Endodermal cell (in vitro differentiated cells): ENCODE measurements around the gene TACC3. TPM values are rescaled to one million over a fixed set of nuclear protein-coding genes. Genes with fewer than 3 reads are reported as not detected.

Experiments
- DNase-seq: peaks from one replicate; pipeline ENCODE4 v3.0.0-alpha.2; 2017
- H3K27ac ChIP-seq: 2 replicates; pipeline ENCODE4 v1.5.1; 2013; ENCODE audit warnings: mild to moderate bottlenecking, low read depth, low read length, moderate library complexity
- H3K27me3 ChIP-seq: 2 replicates; pipeline ENCODE4 v1.6.1; 2013; ENCODE audit warnings: mild to moderate bottlenecking, low read length, moderate library complexity; ENCODE audit not compliant: insufficient read depth, control insufficient read depth, poor library complexity, severe bottlenecking
- H3K36me3 ChIP-seq: 2 replicates; pipeline ENCODE4 v1.7.0; 2013; ENCODE audit warnings: mild to moderate bottlenecking, low read length, moderate library complexity; ENCODE audit not compliant: control insufficient read depth, insufficient read depth
- H3K4me1 ChIP-seq: one replicate; pipeline ENCODE4 v1.7.0; 2013; ENCODE audit warnings: low read length; ENCODE audit not compliant: control insufficient read depth, insufficient read depth
- H3K4me3 ChIP-seq: 2 replicates; pipeline ENCODE4 v1.5.1; 2013; ENCODE audit warnings: mild to moderate bottlenecking, low read length, moderate library complexity
- H3K9ac ChIP-seq: 2 replicates; pipeline ENCODE4 v1.6.1; 2013; ENCODE audit warnings: mild to moderate bottlenecking, low read length, moderate library complexity; ENCODE audit not compliant: poor library complexity, severe bottlenecking; ENCODE audit errors: extremely low read depth
- H3K9me3 ChIP-seq: 2 replicates; pipeline ENCODE4 v1.6.1; 2013; ENCODE audit warnings: mild to moderate bottlenecking, low read length, moderate library complexity; ENCODE audit not compliant: control insufficient read depth
- H3K27ac Mint-ChIP-seq: 2 replicates; pipeline ENCODE4 v1.8.0; 2020; ENCODE audit warnings: mixed read lengths
- H3K27me3 Mint-ChIP-seq: 2 replicates; pipeline ENCODE4 v1.8.0; 2021; ENCODE audit warnings: mild to moderate bottlenecking, mixed read lengths; ENCODE audit not compliant: insufficient read depth
- H3K36me3 Mint-ChIP-seq: 2 replicates; pipeline ENCODE4 v1.8.0; 2020; ENCODE audit warnings: low read depth, mixed read lengths
- H3K4me1 Mint-ChIP-seq: 2 replicates; pipeline ENCODE4 v1.8.0; 2020; ENCODE audit warnings: mixed read lengths
- H3K4me3 Mint-ChIP-seq: 2 replicates; pipeline ENCODE4 v1.8.0; 2020; ENCODE audit warnings: mild to moderate bottlenecking, moderate library complexity, mixed read lengths
- H3K9me3 Mint-ChIP-seq: 2 replicates; pipeline ENCODE4 v1.8.0; 2020; ENCODE audit warnings: mild to moderate bottlenecking, mixed read lengths
- WGBS, 2 experiments: methylation state at CpG; one replicate each; pipeline versions ENCODE4 v1.1.5 to v1.1.7; 2013; ENCODE audit warnings: missing lambda C conversion rate in 2 of 2, mixed read lengths in 1 of 2; ENCODE audit not compliant: insufficient coverage in 1 of 2, insufficient read length in 1 of 2; 5-methylcytosine and 5-hydroxymethylcytosine counted together
- total RNA-seq, 2 donors: library from RNA; stranded (reverse); fragmentation: NEBNext Ultra II Directional in 1 of 2; extraction: Animal tissue kit (Norgen Biotek cat#: 25700) in 1 of 2; gene quantifications; 2 replicates in 1 of 2; 3 replicates in 1 of 2; pipeline ENCODE4 v1.2.1, GENCODE V29; 2021
- TF ChIP-seq, protein P1 (sequence below): fragments of 200-600 bp; sonication (generic); conservative IDR thresholded peaks from 2 replicates; pipeline ENCODE4 v1.5.0; 2021; ENCODE audit warnings: antibody characterized with exemption, mild to moderate bottlenecking

The TACC3 gene
- total RNA-seq, 2 donors from 2014 or later = 113 to 182 TPM

- Histone ChIP-seq H3K9ac (peak within 1 kb of the TSS; percentile 89), H3K4me1 (no peaks in the 10 kb centered on the region), H3K9me3 (no peaks in the 10 kb centered on the region), H3K27me3 (no peaks in the 10 kb centered on the region), H3K4me3 (peak within 1 kb of the TSS; percentile 96), H3K27ac (peak within 1 kb of the TSS; percentile 97), H3K36me3 (peaks cover 9% of the 10 kb centered on the region)
- 0% methylated on average over 29 to 98 of the region's 98 CpGs for WGBS, 2 experiments
- Mint-ChIP-seq H3K27ac (peak within 1 kb of the TSS; percentile 96), H3K27me3 (no peaks in the 10 kb centered on the region), H3K9me3 (no peaks in the 10 kb centered on the region), H3K4me3 (peak within 1 kb of the TSS; percentile 86), H3K36me3 (peaks cover 27% of the 10 kb centered on the region), H3K4me1 (peaks cover 17% of the 10 kb centered on the region)
- peak; percentile 97 for DNase-seq
- TF ChIP-seq, protein P1, sequence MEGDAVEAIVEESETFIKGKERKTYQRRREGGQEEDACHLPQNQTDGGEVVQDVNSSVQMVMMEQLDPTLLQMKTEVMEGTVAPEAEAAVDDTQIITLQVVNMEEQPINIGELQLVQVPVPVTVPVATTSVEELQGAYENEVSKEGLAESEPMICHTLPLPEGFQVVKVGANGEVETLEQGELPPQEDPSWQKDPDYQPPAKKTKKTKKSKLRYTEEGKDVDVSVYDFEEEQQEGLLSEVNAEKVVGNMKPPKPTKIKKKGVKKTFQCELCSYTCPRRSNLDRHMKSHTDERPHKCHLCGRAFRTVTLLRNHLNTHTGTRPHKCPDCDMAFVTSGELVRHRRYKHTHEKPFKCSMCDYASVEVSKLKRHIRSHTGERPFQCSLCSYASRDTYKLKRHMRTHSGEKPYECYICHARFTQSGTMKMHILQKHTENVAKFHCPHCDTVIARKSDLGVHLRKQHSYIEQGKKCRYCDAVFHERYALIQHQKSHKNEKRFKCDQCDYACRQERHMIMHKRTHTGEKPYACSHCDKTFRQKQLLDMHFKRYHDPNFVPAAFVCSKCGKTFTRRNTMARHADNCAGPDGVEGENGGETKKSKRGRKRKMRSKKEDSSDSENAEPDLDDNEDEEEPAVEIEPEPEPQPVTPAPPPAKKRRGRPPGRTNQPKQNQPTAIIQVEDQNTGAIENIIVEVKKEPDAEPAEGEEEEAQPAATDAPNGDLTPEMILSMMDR = no peak
Observed at GRCh38 chr4:1712216-1713002, 8.9 kb upstream of the TACC3 start, which contains the start of gene SLBP. SLBP (minus strand) TSS chr4:1712319; CDS start chr4:1712188, 131 bp downstream.

DNA sequence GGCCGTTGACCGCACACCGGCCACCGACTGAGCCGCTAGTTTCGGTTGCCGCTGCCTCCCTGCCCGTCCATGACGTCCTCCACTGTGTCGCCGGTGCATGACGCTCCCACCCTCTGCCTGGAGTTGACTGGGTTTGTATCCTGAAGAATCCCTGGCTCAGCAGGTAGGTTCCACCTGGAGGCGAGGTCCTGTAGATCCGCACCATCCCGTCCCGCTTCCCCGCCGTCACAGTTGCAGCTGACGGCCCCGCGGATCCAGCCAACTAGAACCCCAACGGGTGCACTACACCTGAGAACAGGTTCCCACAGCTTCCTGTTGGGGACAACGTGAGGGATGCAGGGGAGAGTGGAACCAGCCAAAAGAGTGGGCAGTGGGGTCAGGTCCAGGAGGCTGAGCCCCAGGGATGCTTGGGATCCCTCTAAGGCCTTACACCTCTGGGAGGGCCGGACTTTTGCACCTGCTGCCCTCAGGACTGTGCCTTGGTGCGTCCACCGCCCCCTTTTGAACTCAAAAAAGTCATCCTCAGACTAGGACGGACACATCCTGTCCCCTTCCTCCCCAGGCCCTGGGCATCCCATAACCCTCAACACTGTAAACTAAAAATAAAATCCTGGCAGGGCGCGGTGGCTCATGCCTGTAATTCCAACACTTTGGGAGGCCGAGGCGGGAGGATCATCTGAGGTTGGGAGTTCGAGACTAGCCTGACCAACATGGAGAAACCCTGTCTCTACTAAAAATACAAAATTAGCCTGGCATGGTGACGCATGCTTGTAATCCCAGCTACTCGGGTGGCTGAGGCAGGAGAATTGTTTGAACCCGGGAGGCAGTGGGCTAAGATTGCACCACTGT is 8.1 kb upstream of the TACC3 start:
- Histone ChIP-seq H3K4me3 (peak overlapping the region; percentile 96), H3K4me1 (no peaks in the 10 kb centered on the region), H3K9me3 (no peaks in the 10 kb centered on the region), H3K9ac (peak overlapping the region; percentile 89), H3K27me3 (no peaks in the 10 kb centered on the region), H3K36me3 (peaks cover 11% of the 10 kb centered on the region), H3K27ac (peak overlapping the region; percentile 97)
- 32 to 38% methylated on average over 31 to 35 of the region's 35 CpGs for WGBS, 2 experiments
- Mint-ChIP-seq H3K27ac (peak overlapping the region; percentile 96), H3K4me3 (peak overlapping the region; percentile 86), H3K4me1 (peaks cover 17% of the 10 kb centered on the region), H3K9me3 (no peaks in the 10 kb centered on the region), H3K36me3 (peaks cover 24% of the 10 kb centered on the region), H3K27me3 (no peaks in the 10 kb centered on the region)
- DNase-seq = no peak
- TF ChIP-seq, protein P1 = no peak

DNA sequence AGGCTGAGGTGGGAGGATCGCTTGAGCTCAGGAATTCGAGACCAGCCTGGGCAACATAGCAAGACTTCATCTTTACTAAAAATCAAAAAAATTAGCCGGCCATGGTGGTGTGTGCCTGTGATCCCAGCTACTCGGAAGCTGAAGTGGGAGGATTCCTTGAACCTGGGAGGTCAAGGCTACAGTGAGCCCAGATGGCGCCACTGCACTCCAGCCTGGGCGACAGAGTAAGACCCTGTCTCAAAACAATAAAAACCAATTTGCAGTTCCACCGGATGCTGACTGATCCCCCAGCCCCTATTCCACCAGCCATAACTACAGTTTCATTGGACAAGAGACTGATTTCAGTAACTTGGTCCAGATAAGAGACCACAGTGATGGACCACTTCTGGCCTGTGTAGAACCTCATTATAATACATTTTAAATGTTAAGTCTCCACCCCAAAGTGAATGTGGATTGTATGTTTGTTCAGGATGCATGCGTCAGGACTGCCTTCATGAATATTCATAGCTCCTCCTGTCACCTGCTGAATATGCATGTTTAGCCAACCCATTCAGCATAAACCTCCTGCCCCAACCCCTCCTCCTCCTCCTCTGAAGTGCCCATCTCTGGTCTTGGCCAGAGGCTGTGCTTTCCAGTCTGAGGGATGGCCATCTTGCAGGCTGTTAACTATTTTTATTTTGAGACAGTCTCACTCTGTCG is 6.9 kb upstream of the TACC3 start:
- H3K9ac ChIP-seq = no peak overlapping the region

More for the DNA sequence above, 6.9 kb upstream of the TACC3 start:
- Mint-ChIP-seq H3K4me3 (peak overlapping the region; percentile 86), H3K27ac (peak overlapping the region; percentile 10), H3K36me3 (peaks cover 17% of the 10 kb centered on the region), H3K9me3 (no peaks in the 10 kb centered on the region), H3K27me3 (no peaks in the 10 kb centered on the region), H3K4me1 (peaks cover 18% of the 10 kb centered on the region)
- WGBS, 2 experiments = 84 to 89% methylated on average over 5 to 9 of the region's 9 CpGs
- no peaks in the 10 kb centered on the region for H3K9me3 ChIP-seq
- peaks cover under 1% of the 10 kb centered on the region for H3K4me1 ChIP-seq
- no peaks in the 10 kb centered on the region for H3K27me3 ChIP-seq
- H3K4me3 ChIP-seq = no peak overlapping the region
- H3K27ac ChIP-seq = no peak overlapping the region
- TF ChIP-seq, protein P1 = peak; percentile 25
- peaks cover 12% of the 10 kb centered on the region for H3K36me3 ChIP-seq
- DNase-seq = peak; percentile 76
